Mesodermal cell (in vitro differentiated cells): ENCODE data around the gene GEMIN2.
A peak's percentile ranks its signal among the peaks of the same experiment; 100 is the strongest.
"Not testable (repeated sequence)": the region's sequence is repeated elsewhere in the genome, so short reads cannot be mapped to it uniquely, and the experiment has no call there.

ENCODE experiments used
- H3K27ac ChIP-seq: 2 replicates; pipeline ENCODE4 v1.7.0; 2013; ENCODE audit warnings: mild to moderate bottlenecking, low read depth, low read length, moderate library complexity; ENCODE audit not compliant: severe bottlenecking
- H3K36me3 ChIP-seq: 2 replicates; pipeline ENCODE4 v1.7.1; 2013; ENCODE audit warnings: mild to moderate bottlenecking, low read length, moderate library complexity; ENCODE audit not compliant: control insufficient read depth, insufficient read depth
- H3K4me1 ChIP-seq: one replicate; pipeline ENCODE4 v1.7.1; 2013; ENCODE audit warnings: mild to moderate bottlenecking, low read length; ENCODE audit not compliant: insufficient read depth, control insufficient read depth, poor library complexity, severe bottlenecking
- H3K4me3 ChIP-seq: 2 replicates; pipeline ENCODE4 v1.7.0; 2013; ENCODE audit warnings: low read length, control low read depth, mild to moderate bottlenecking; ENCODE audit not compliant: insufficient read depth, poor library complexity, severe bottlenecking; ENCODE audit errors: extremely low read depth
- H3K9me3 ChIP-seq: 2 replicates; pipeline ENCODE4 v1.7.1; 2013; ENCODE audit warnings: mild to moderate bottlenecking, low read length, moderate library complexity; ENCODE audit not compliant: control insufficient read depth
- WGBS, 2 experiments: methylation state at CpG; one replicate each; pipeline ENCODE4 v1.1.5; 2013; ENCODE audit warnings: missing lambda C conversion rate in 2 of 2; ENCODE audit not compliant: insufficient coverage in 2 of 2; 5-methylcytosine and 5-hydroxymethylcytosine counted together

The GEMIN2 gene

DNA sequence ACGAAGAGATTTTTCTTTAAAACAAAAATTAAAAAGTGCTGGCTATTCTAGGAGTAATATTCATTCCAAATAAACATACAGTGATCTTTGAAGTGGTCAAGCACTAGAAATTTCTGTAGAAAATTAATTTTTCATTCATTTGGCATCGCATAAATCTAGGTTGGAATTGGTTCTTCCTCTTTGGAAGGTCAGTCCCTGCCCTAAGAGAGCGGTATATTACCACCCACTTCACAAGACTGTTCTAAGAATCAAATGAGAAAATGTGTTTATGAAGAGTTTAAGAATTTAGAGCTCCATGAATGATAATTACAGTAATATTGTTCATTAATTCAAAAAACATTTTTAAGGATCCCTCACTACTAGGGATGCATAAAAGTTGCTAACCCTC lies 444 bp upstream of the GEMIN2 start:
- Histone ChIP-seq H3K36me3 (peaks cover 2% of the 10 kb centered on the region), H3K27ac (no peak overlapping the region), H3K9me3 (no peaks in the 10 kb centered on the region), H3K4me1 (peaks cover 5% of the 10 kb centered on the region), H3K4me3 (peak overlapping the region; percentile 76)
- 100% methylated on average over 1 of the region's 3 CpGs; no CpG with 5 or more reads in 1 of the 2 experiments for WGBS, 2 experiments

- Histone ChIP-seq H3K4me1 (no peaks in the 10 kb centered on the region), H3K4me3 (no peak overlapping the region), H3K27ac (no peak overlapping the region), H3K36me3 (peaks cover 56% of the 10 kb centered on the region), H3K9me3 (no peaks in the 10 kb centered on the region)
- WGBS, 2 experiments: 100% methylated on average over 1 of the region's 3 CpGs
Observed at GRCh38 chr14:39122330-39123138, 8.4 kb downstream of the GEMIN2 start.

- 94 to 97% methylated on average over 4 to 6 of the region's 8 CpGs for WGBS, 2 experiments
- peaks cover 74% of the 10 kb centered on the region for H3K36me3 ChIP-seq
Observed at GRCh38 chr14:39137835-39138234, 23.7 kb downstream of the GEMIN2 start.

GRCh38 chr14:39138440-39138839 lies 24.3 kb downstream of the GEMIN2 start:
- Histone ChIP-seq H3K9me3 (peaks cover 6% of the 10 kb centered on the region), H3K27ac (no peak overlapping the region), H3K4me1 (no peaks in the 10 kb centered on the region), H3K4me3 (no peak overlapping the region), H3K36me3 (peaks cover 74% of the 10 kb centered on the region)
- WGBS, 2 experiments: no CpG with 5 or more reads among the region's 1 CpG

More at GRCh38 chr14:39137835-39138234, 23.7 kb downstream of the GEMIN2 start:
- not testable (repeated sequence) for H3K4me1 ChIP-seq, H3K9me3 ChIP-seq, H3K27ac ChIP-seq, H3K4me3 ChIP-seq

DNA sequence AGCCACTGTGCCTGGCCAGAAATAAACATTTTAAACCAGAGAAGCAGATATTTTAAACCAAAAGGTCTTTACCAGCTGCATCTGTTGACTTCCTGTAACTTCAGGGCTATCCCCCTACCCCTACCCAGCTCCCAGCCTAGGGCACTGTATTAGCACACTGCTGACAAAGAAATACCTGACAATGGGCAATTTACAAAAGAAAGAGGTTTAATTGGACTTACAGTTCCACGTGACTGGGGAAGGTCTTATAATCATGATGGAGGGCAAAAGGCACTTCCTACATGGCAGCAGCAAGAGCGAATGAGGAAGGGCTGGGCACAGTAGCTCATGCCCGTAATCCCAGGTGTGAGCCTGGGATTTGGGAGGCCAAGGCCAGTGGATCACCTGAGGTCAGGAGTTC lies 26.0 kb downstream of the GEMIN2 start:
- Histone ChIP-seq H3K36me3 (peaks cover 60% of the 10 kb centered on the region), H3K9me3 (peaks cover 6% of the 10 kb centered on the region), H3K27ac (no peak overlapping the region), H3K4me3 (no peak overlapping the region), H3K4me1 (no peaks in the 10 kb centered on the region)
- WGBS, 2 experiments: 86% methylated on average over 3 of the region's 3 CpGs

DNA sequence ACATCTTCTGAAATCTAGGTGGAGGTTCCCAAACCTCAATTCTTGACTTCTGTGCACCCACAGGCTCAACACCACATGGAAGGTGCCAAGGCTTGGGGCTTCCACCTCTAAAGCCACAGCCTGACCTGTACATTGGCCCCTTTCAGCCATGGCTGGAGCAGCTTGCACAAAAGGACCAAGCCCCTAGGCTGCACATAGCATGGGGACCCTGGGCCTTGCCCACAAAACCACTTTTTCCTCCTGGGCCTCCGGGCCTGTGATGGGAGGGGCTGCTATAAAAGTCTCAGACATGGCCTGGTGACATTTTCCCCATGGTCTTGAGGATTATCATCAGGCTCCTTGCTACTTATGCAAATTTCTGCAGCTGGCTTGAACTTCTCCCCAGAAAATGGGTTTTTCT lies 27.5 kb downstream of the GEMIN2 start:
- H3K4me1 ChIP-seq, H3K9me3 ChIP-seq, H3K27ac ChIP-seq, H3K4me3 ChIP-seq: not testable (repeated sequence)
- peaks cover 47% of the 10 kb centered on the region for H3K36me3 ChIP-seq
- 100% methylated on average over 1 of the region's 1 CpG for WGBS, 2 experiments

DNA sequence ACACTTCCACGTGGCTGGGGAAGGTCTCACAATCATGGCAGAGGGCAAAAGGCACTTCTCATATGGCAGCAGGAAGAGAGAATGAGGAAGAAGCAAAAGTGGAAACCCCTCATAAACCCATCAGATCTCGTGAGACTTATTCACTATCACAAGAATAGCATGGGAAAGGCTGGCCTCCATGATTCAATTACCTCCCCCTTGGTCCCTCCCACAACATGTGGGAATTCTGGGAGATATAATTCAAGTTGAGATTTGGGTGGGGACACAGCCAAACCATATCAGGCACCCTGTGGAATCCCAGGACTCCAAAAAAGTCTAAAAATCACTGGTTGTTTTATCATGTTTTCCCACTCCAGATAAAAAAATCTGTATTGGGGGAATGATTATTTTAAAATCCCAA lies 29.1 kb downstream of the GEMIN2 start:
- not testable (repeated sequence) for H3K4me1 ChIP-seq, H3K9me3 ChIP-seq, H3K4me3 ChIP-seq, H3K27ac ChIP-seq
- peaks cover 46% of the 10 kb centered on the region for H3K36me3 ChIP-seq
- WGBS, 2 experiments: 40% methylated on average over 1 of the region's 2 CpGs; no CpG with 5 or more reads in 1 of the 2 experiments

DNA sequence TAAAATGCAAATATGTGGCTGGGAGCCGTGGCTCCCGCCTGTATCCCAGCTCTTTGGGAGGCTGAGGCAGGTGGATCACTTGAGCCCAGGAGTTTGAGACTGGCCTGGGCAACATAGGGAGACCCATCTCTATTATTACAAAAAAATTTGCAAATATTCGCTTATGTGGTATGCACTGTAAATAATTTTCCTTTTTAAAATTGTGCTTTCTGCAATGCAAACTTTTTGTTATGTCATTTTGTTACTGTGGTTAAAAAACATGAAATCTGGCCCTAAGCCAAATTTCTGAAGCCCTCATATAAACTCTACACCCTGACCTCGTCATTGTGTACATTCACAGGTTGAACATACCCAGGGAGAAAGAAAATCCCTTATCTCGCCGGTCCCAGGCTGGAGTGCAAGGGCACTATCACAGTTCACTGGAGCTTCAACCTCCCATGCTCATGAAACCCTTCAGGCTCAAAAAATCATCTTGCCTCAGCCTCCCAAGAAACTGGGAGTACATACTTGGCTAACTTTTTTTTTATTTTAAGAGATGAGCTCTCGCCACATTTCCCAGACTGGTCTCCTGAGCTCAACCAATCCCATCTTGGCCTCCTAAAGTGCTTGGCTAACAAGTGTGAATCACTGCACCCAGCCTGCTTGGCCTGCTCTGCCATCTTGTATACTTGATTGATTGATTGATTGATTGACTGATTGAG lies 31.3 kb downstream of the GEMIN2 start:
- no peaks in the 10 kb centered on the region for H3K4me1 ChIP-seq
- peaks cover 9% of the 10 kb centered on the region for H3K9me3 ChIP-seq
- H3K4me3 ChIP-seq: no peak overlapping the region
- WGBS, 2 experiments: 93 to 97% methylated on average over 2 to 5 of the region's 7 CpGs
- peaks cover 39% of the 10 kb centered on the region for H3K36me3 ChIP-seq
- no peak overlapping the region for H3K27ac ChIP-seq

DNA sequence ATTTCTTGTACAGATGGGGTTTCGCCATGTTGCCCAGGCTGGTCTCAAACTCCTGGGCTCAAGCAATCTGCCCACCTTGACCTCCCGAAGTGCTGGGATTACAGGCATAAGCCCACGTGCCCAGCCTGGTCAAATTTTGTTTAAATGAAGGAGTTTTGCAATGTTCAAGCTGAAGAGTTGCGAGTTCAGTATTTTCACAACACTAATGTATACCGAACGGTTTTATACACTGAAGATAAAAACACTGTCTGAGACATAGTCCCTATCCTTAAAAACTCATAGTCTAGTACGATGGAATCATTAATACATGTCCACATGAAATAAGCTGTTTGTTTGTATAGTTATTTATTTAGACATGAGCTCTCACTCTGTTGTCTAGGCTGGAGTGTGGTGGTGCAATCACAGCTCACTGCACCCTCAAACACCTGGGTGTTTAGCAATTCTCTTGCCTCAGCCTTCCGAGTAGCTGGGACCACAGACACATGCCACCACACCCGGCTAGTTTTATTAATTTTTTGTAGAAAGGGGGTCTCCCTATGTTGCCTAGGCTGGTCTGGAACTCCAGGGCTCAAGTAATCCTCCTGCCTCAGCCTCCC lies 40.6 kb downstream of the GEMIN2 start:
- H3K4me3 ChIP-seq: no peak overlapping the region

DNA sequence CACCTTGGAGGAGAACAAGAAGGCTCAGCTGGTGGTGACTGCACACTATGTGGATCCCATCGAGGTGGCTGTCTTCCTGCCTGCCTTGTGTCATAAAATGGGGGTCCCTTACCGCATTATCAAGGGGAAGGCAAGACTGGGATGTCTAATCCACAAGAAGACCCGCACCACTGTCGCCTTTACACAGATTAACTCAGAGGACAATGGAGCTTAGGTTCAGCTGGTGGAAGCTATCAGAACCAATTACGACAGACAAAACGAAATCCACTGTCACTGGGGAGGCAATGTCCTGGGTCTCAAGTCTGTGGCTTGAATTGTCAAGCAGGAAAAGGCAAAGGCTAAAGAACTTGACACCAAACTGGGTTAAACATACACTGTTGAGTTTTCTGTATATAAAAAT lies 43.4 kb downstream of the GEMIN2 start:
- no peak overlapping the region for H3K27ac ChIP-seq
- H3K9me3 ChIP-seq: no peaks in the 10 kb centered on the region
- peaks cover 67% of the 10 kb centered on the region for H3K36me3 ChIP-seq
- 94 to 97% methylated on average over 4 to 6 of the region's 6 CpGs for WGBS, 2 experiments
- H3K4me1 ChIP-seq: no peaks in the 10 kb centered on the region
- no peak overlapping the region for H3K4me3 ChIP-seq

More for the DNA sequence above, 40.6 kb downstream of the GEMIN2 start:
- Histone ChIP-seq H3K36me3 (peaks cover 63% of the 10 kb centered on the region), H3K9me3 (no peaks in the 10 kb centered on the region), H3K27ac (no peak overlapping the region), H3K4me1 (no peaks in the 10 kb centered on the region)
- WGBS, 2 experiments: 92 to 95% methylated on average over 3 to 6 of the region's 9 CpGs
